Mammary epithelial cell (primary cell): ENCODE data around the gene EEF1AKMT2.

Source experiments
- CTCF ChIP-seq, 2 donors: IDR thresholded peaks in 1 of 2; conservative IDR thresholded peaks in 1 of 2; 2 replicates each; pipeline ENCODE4 v1.5.1; 2011 to 2012; ENCODE audit warnings: inconsistent platforms in 2 of 2, low read length in 2 of 2, mild to moderate bottlenecking in 2 of 2, control low read depth in 1 of 2, low read depth in 1 of 2; ENCODE audit not compliant: insufficient read depth in 1 of 2; ENCODE audit errors: extremely low read depth in 1 of 2
- EZH2 ChIP-seq: IDR thresholded peaks from 2 replicates; pipeline ENCODE4 v1.6.1; 2012; ENCODE audit warnings: low read length, inconsistent platforms, borderline replicate concordance

- TF ChIP-seq EZH2 (no peak), CTCF (conservative IDR thresholded peaks at IDR 0.05 in 1 of 2, IDR thresholded peaks at IDR 0.05 in 1 of 2; ENCODE audit: extremely low read depth in 1 of 2, insufficient read depth in 1 of 2, low read depth in 1 of 2, low read length in 2 of 2) (no peak)
These were observed 70.2 kb downstream of the EEF1AKMT2 start for GRCh38 chr10:124721330-124722045.
